Sigmoid colon (tissue), 7 donors: ENCODE measurements around the gene DEPDC4. TPM values are rescaled to one million over a fixed set of nuclear protein-coding genes. Genes with fewer than 3 reads are reported as not detected.

Experiments used
- DNase-seq: peaks from one replicate; pipeline ENCODE4 v3.0.0-alpha.2; 2019
- H3K27ac ChIP-seq, 4 donors: fragments of 200-600 bp; sonication (generic); one replicate each; pipeline ENCODE4 v1.5.1; 2016 to 2019; ENCODE audit warnings: mild to moderate bottlenecking in 1 of 4
- H3K27me3 ChIP-seq, 3 donors: fragments of 200-600 bp; sonication (generic); one replicate each; pipeline ENCODE4 v1.5.1; 2019; ENCODE audit warnings: mild to moderate bottlenecking in 1 of 3
- H3K36me3 ChIP-seq, 4 donors: fragments of 200-600 bp; sonication (generic); one replicate each; pipeline ENCODE4 v1.5.1; 2016 to 2019
- H3K4me1 ChIP-seq, 4 donors: fragments of 200-600 bp; sonication (generic); one replicate each; pipeline ENCODE4 v1.5.1; 2017 to 2019
- H3K4me3 ChIP-seq, 4 donors: fragments of 200-600 bp; sonication (generic); one replicate each; pipeline ENCODE4 v1.5.1; 2017 to 2019; ENCODE audit warnings: mild to moderate bottlenecking in 2 of 4, moderate library complexity in 1 of 4
- H3K9me3 ChIP-seq, 4 donors: fragments of 200-600 bp in 3 of 4; sonication (generic) in 3 of 4; one replicate each; pipeline versions ENCODE4 v1.5.1 to v1.6.1; 2013 to 2019
- EP300 ChIP-seq, 4 donors: sonication (generic); formaldehyde crosslinking; IDR thresholded peaks; one replicate each; pipeline ENCODE4 v1.6.1; 2017; ENCODE audit warnings: antibody characterized with exemption in 4 of 4
- POLR2A ChIP-seq, 2 donors: fragments of 450-650 bp; IDR thresholded peaks; one replicate each; pipeline ENCODE4 v1.6.1; 2016; ENCODE audit warnings: antibody characterized with exemption in 2 of 2, mild to moderate bottlenecking in 2 of 2, moderate library complexity in 2 of 2
- POLR2AphosphoS5 ChIP-seq, 4 donors: sonication (generic); formaldehyde crosslinking; IDR thresholded peaks; one replicate each; pipeline ENCODE4 v1.6.1; 2017; ENCODE audit warnings: antibody characterized with exemption in 4 of 4
- WGBS, 2 donors: extraction: QIAGEN DNeasy Blood & Tissue Kit; methylation state at CpG; one replicate each; pipeline ENCODE4 v1.1.7; 2013; 5-methylcytosine and 5-hydroxymethylcytosine counted together
- intact Hi-C: fragments of 100-400 bp; cut with DNase I; formaldehyde crosslinking; loops from one replicate; pipeline ENCODE4 v1.15.1; 2023
- polyA plus RNA-seq, 3 donors: library from polyadenylated mRNA; stranded (reverse); fragments of 200-250 nt; gene quantifications; one replicate each; pipeline ENCODE4 v1.2.3, GENCODE V29; 2013
- small RNA-seq, 3 donors: library from RNA; depleted of rRNA; stranded (forward); fragments of <200 nt; gene quantifications; one replicate each; pipeline ENCODE3, GENCODE V24; 2016
- total RNA-seq, 4 donors: library from RNA; depleted of rRNA; stranded (reverse); fragments of >200 nt; gene quantifications; one replicate each; pipeline ENCODE4 v1.1.0, GENCODE V29; 2016
- TF ChIP-seq, protein P1 (sequence below), 4 experiments: fragments of 450-650 bp in 3 of 4; fragments of 200-600 bp in 1 of 4; IDR thresholded peaks; one replicate each; pipeline ENCODE4 v1.5.1; 2016 to 2019; ENCODE audit warnings: antibody characterized with exemption in 4 of 4, mild to moderate bottlenecking in 3 of 4, moderate library complexity in 2 of 4
- donor health status: healthy with polysubstance abuse.
- donor health status: Bipolar disorder and iron deficiency.
- donor health status: healthy.

DEPDC4 gene
- total and polyA plus RNA-seq, 7 donors: 0.60 to 1.2 (median 0.95) TPM; not detected in 3

DNA sequence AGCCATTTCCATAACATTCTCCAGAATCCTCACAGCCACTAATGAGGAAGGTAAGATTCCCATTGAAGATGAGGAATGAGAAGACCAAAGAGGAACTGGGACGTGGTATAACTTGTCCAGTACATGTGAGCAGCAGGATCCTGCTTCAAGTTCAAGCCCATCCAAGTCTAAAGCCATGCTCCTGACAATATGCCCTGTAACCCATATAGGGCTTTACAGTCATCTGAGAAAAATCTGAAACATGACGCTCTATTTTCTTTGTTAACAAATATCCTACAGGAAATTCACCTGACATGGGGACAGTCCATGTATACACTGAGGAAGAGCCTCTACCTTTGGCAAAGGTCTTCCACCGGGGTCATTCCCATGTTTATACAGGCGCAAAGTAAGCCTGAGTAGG, 69.4 kb downstream of the DEPDC4 start:
- H3K4me3 ChIP-seq: no peak overlapping the region
- peaks cover 0 to 6% (median 0%) of the 10 kb centered on the region in 4 donors for H3K36me3 ChIP-seq
- H3K9me3 ChIP-seq: no peaks in the 10 kb centered on the region
- intact Hi-C loops: no loop called here
- 93 to 94% methylated on average over 4 of the region's 4 CpGs for WGBS, 2 donors
- H3K27ac ChIP-seq: no peak overlapping the region
- TF ChIP-seq POLR2AphosphoS5 (IDR thresholded peaks at IDR 0.05): no peak
- TF ChIP-seq, protein P1, sequence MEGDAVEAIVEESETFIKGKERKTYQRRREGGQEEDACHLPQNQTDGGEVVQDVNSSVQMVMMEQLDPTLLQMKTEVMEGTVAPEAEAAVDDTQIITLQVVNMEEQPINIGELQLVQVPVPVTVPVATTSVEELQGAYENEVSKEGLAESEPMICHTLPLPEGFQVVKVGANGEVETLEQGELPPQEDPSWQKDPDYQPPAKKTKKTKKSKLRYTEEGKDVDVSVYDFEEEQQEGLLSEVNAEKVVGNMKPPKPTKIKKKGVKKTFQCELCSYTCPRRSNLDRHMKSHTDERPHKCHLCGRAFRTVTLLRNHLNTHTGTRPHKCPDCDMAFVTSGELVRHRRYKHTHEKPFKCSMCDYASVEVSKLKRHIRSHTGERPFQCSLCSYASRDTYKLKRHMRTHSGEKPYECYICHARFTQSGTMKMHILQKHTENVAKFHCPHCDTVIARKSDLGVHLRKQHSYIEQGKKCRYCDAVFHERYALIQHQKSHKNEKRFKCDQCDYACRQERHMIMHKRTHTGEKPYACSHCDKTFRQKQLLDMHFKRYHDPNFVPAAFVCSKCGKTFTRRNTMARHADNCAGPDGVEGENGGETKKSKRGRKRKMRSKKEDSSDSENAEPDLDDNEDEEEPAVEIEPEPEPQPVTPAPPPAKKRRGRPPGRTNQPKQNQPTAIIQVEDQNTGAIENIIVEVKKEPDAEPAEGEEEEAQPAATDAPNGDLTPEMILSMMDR (IDR thresholded peaks at IDR 0.05): no peak
- no peak for TF ChIP-seq POLR2A (IDR thresholded peaks at IDR 0.05)
- TF ChIP-seq EP300 (IDR thresholded peaks at IDR 0.05): no peak
- no peak for DNase-seq
- H3K4me1 ChIP-seq: peaks cover 0 to 25% (median 17%) of the 10 kb centered on the region in 4 donors
- H3K27me3 ChIP-seq: no peaks in the 10 kb centered on the region

DNA sequence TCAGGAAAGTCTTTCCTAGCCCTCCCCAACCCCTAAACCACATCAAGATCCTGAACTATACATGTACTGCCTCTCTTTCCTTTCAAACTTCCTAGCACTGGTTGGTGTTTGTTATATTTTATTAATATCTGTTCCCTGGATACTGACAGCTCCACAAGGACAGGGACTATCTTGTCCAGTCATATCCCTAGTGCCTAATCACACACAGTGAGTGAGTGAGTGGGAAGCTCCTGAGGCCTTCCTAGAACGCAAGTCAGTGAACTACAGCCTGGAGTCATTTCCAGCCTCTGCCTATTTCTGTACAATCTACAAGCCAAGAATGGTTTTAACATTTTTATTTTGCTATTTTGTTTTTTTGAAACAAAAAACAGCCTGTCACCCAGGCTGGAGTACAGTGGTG, 73.8 kb downstream of the DEPDC4 start:
- no peaks in the 10 kb centered on the region for H3K4me1 ChIP-seq
- no peak overlapping the region for H3K27ac ChIP-seq
- no peak overlapping the region for H3K4me3 ChIP-seq
- H3K36me3 ChIP-seq: peaks cover 0 to 6% (median 0%) of the 10 kb centered on the region in 4 donors
- no peaks in the 10 kb centered on the region for H3K27me3 ChIP-seq
- no peak for TF ChIP-seq POLR2AphosphoS5 (IDR thresholded peaks at IDR 0.05)
- TF ChIP-seq POLR2A (IDR thresholded peaks at IDR 0.05): no peak
- TF ChIP-seq EP300 (IDR thresholded peaks at IDR 0.05): no peak
- TF ChIP-seq, protein P1 (IDR thresholded peaks at IDR 0.05): no peak
- intact Hi-C loops: no loop called here
- WGBS, 2 donors: 96% methylated on average over 1 of the region's 1 CpG
- no peaks in the 10 kb centered on the region for H3K9me3 ChIP-seq
- DNase-seq: no peak

Small RNAs within 50 kb of the gene (small RNA-seq; reads per million reads assigned to genes)
- 0 reads per million in 3 donors for gene RF00019

Other genes with a start within 250 kb of the DEPDC4 start
- gene BLTP3B, start 124.2 kb downstream of the DEPDC4 start, total RNA-seq: 10 to 100 TPM; 33.3 to 41.7 (median 36.4) TPM
- 10 to 100 TPM in 1 of 3 donors, 1 to 10 TPM in 2; 6.0 to 21.7 (median 9.3) TPM for gene BLTP3B, start 124.2 kb downstream of the DEPDC4 start, polyA plus RNA-seq
- 10 to 100 TPM in 3 of 4 donors, 1 to 10 TPM in 1; 9.1 to 31.4 (median 23.3) TPM for gene ACTR6, start 66.3 kb downstream of the DEPDC4 start, total RNA-seq
- gene ACTR6, start 66.3 kb downstream of the DEPDC4 start, polyA plus RNA-seq: 10 to 100 TPM; 21.7 to 37.5 (median 34.8) TPM
- gene SCYL2, start 98 bp upstream of the DEPDC4 start, total RNA-seq: 10 to 100 TPM; 52.4 to 97.3 (median 67.0) TPM
- 10 to 100 TPM; 17.5 to 26.8 (median 21.0) TPM for gene SCYL2, start 98 bp upstream of the DEPDC4 start, polyA plus RNA-seq
- not detected for gene SLC17A8, start 90.0 kb upstream of the DEPDC4 start, total RNA-seq
- 1 to 10 TPM in 1 of 3 donors, under 1 TPM in 2; 0.60 to 2.3 (median 0.90) TPM for gene SLC17A8, start 90.0 kb upstream of the DEPDC4 start, polyA plus RNA-seq
- gene NR1H4, start 206.8 kb upstream of the DEPDC4 start, total RNA-seq: not detected
- gene NR1H4, start 206.8 kb upstream of the DEPDC4 start, polyA plus RNA-seq: 10 to 100 TPM in 1 of 3 donors, 1 to 10 TPM in 2; 4.5 to 43.9 (median 9.6) TPM